GM18870 (cell line): Measurements from ENCODE around the gene UBE2D2.
"Not testable (repeated sequence)": the region's sequence is repeated elsewhere in the genome, so short reads cannot be mapped to it uniquely, and the experiment has no call there.

ENCODE experiments used
- ATAC-seq: cut with Tn5 transposase; IDR thresholded peaks from one replicate; pipeline ENCODE4 v1.9.1; 2021; ENCODE audit warnings: moderate library complexity; ENCODE audit not compliant: unreplicated experiment

UBE2D2 gene

DNA sequence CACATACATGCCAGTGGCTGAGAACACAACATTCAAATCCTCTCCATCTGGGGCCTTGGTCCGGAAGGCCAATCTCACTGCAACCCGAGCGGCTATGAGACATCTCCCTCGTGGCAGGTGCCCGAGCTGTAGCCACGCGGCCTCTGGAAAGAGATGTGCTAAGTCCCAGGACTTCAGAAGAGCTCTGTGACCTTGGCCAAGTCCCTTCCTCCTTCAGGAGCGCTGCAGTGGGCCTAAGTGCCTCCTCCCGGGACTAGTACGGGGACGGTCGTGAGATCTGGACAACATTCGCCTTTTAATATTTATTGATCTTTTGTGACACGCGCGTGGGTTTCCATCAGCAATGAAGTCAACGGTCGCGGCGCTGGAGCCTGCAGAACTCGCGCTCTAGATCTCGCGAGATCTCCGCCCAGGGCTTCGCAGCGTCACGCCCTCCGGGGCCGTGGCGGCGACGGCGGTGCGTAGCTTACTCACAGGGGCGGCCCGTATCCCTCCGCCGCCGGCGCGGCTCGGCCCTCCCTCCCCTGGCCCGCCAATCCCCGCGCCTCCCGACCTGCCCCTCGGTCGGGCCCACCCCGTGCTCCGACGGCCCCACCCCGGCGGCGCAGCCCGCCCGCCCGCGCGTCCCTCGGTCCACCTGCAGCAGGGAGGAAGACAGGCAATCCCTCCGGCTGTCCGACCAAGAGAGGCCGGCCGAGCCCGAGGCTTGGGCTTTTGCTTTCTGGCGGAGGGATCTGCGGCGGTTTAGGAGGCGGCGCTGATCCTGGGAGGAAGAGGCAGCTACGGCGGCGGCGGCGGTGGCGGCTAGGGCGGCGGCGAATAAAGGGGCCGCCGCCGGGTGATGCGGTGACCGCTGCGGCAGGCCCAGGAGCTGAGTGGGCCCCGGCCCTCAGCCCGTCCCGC, at the start of gene UBE2D2:
UBE2D2 (plus strand) TSS at position 588 of the 903 bp plus-strand sequence. CDS start 453 bp downstream, outside the sequence.
- ATAC-seq = peak; percentile 73

- no peak for ATAC-seq
These were observed 48.3 kb upstream of the UBE2D2 start for GRCh38 chr5:139512786-139513390.

DNA sequence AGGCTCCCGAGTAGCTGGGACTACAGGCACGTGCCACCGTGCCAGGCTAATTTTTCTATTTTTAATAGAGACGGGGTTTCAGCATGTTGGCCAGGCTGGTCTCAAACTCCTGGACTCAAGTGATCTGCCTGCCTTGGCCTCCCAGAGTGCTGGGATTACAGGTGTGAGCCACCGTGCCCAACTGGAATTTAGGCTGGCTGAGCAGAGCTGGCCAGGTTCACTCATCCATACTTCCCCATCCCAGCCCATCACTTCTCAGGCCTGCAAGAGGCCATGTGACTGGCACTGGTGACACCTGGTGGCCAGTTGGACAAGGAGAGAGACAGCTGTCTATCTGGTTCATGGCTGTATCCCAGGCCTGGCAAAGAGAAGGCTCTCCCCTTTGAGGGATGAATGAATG, 47.7 kb upstream of the UBE2D2 start:
- ATAC-seq = not testable (repeated sequence)

- no peak for ATAC-seq
These were observed 47.2 kb upstream of the UBE2D2 start for GRCh38 chr5:139513852-139514485.

DNA sequence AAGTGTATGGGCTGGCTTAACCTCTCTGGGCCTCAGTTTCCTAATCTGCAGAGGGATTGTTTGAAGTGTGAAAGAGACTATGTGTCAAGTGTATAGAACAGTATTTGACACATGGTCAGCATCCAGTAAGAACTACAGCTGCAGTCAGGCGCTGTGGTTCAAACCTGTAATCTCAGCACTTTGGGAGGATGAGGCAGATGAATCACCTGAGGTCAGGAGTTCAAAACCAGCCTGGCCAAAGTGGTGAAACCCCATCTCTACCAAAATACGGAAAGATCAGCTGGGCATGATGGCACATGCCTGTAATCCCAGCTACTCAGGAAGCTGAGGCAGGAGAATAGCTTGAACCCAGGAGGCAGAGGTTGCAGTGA, 46.7 kb upstream of the UBE2D2 start:
- no peak for ATAC-seq

- peak; percentile 66 for ATAC-seq
These were observed 43.2 kb upstream of the UBE2D2 start for GRCh38 chr5:139517683-139518564.

DNA sequence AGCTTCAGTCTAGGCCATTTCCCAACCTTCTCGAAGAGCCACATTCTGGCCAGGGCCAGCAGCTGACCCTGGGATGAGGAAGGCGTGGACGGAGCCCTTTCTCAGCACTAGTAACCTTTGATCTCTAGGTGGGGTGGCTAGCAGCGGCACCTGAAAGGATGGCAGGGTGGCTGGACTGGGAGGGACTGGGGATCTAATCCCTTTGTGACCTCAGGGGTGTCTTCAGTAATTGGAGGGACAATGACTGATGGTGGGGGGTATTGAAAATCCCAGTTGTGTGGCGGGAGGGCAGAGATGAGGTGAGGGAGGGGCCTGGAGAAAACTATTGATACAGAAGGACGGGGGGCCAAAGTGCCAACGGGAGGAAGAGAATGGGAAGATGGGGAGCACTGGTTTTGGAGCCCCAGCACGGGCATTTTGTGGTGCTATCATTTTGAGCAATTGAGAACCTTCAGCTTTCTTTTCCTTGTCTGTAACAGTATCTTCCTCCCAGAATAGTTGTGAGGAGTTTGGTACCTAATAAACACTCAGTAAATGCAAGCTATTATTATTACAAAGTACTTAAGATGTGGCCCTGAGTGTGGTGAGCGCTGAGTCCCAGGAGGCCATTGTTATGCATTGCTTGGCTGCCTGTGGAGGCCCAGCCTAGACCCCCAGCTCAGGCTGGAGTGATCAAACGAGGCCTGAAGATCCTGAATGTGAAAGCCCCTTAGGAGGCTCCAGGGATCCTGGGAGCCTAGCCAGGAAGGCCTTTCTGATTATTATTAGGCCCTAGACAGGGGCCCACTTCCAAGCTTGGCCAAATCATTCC, 37.3 kb upstream of the UBE2D2 start:
- no peak for ATAC-seq

- no peak for ATAC-seq
These were observed 36.7 kb upstream of the UBE2D2 start for GRCh38 chr5:139524446-139524845.

DNA sequence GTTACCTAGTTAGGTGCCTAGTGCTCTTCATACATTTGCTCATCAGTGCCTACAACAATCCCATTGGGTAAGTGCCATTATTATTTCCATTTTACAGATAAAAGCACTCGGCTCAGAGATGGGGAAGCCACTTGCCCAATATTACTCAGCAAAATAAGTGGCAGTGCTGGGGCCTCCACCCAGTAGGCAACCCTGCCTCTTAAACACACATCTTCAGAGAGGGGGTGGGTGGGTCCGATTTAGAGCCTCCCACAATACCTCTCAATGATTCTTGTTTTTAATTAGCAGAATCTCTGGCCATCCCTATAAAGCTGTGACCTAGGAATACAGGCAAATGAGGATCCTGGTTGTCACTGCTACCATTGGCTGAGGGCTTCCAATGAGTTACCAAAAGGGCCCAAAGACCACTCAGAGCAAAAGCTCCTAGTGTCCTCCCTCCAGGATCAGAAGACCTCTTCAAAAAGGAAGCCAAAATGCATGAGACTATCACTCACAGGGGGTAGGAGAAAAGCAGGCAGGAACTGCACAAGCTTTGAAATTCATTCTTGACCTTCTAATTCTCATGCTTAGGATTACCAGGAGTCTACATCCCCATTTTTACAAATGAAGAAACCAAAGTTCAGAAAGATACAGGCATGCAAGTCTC, 36.1 kb upstream of the UBE2D2 start:
- ATAC-seq = no peak

- ATAC-seq = not testable (repeated sequence)
These were observed 35.4 kb upstream of the UBE2D2 start for GRCh38 chr5:139525586-139526308.

DNA sequence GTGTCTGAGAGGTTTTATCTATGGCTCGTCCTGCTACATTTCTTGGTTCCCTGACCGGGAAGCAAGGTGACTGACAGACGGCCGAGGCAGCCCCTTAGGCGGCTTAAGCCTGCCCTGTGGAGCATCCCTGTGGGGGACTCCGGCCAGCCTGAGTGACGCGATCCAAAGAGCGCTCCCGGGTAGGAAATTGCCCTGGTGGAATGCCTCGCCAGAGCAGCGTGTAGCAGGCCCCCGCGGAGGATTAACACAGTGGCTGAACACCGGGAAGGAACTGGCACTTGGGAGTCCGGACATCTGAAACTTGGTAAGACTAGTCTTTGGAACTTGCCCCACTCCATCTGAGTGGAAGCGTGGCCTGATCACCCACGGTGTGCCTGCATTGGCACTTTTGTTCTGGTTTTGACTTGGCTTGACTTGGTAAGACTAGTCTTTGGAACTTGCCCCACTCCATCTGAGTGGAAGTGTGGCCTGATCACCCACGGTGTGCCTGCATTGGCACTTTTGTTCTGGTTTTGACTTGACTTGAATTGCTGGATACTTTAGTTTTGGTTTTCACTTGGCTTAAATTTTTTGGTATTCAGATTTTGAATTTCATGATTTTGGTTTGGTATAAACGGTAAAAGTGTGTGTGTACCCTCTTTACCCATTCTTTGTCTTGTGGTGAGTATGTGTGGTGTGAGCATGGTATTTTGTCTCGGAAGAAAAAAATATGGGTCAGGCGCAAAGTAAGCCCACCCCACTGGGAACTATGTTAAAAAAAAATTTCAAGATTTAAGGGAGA, 34.6 kb upstream of the UBE2D2 start:
- ATAC-seq = not testable (repeated sequence)

DNA sequence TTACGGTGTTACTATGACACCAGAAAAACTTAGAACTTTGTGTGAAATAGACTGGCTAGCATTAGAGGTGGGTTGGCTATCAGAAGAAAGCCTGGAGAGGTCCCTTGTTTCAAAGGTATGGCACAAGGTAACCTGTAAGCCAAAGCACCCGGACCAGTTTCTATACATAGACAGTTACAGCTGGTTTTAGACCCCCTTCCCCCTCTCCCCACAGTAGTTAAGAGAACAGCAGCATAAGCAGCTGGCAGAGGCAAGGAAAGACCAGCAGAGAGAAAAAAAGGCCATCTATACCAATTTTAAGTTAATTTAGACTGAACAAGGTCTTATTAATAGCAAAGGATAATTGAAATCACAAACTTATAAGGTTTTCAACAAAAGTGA, 34.1 kb upstream of the UBE2D2 start:
- ATAC-seq = not testable (repeated sequence)

GRCh38 chr5:139527896-139528467, 33.2 kb upstream of the UBE2D2 start:
- not testable (repeated sequence) for ATAC-seq

- not testable (repeated sequence) for ATAC-seq
These were observed 32.4 kb upstream of the UBE2D2 start for GRCh38 chr5:139528695-139529094.

DNA sequence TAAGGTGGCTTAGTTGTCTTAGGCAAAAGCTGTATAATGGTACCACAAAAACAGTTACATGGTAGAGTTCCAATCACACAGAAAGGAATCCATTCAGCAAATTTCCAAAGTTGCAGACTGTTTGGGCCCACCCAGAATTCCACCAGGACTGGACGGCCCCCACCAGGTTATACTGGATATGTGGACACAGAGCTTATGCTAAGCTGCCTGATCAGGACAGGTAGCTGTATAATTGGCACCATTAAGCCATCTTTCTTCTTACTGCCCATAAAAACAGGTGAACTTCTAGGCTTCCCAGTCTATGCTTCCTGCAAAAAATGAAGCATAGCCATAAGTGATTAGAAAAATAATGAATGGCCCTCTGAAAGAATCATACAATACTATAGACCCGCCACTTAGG, 31.1 kb upstream of the UBE2D2 start:
- not testable (repeated sequence) for ATAC-seq

DNA sequence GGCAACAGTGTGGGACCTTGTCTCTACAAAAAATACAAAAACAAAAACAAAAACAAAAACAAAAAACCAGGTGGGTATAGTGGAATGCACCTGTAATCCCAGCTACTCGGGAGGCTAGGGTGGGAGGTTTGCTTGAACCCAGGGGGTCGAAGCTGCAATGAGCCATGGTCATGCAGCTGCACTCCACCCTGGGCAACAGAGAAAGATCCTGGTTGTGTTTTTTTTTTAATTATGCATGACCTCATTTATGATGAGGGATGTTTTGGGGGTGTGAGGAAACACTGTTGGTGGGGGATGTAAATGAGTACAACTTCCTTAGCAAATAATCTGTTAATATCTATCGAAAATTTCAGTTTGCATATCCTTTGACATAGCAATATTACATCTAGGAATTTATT, 29.4 kb upstream of the UBE2D2 start:
- ATAC-seq = no peak

- ATAC-seq = no peak
These were observed 17.6 kb upstream of the UBE2D2 start for GRCh38 chr5:139543423-139543991.
